GM18519 (cell line): ENCODE measurements around the gene PNMA8B.

Experiments
- ATAC-seq: cut with Tn5 transposase; IDR thresholded peaks from one replicate; pipeline ENCODE4 v1.9.1; 2021; ENCODE audit warnings: mild to moderate bottlenecking, moderate library complexity; ENCODE audit not compliant: unreplicated experiment, low FRiP score

Gene PNMA8B

GRCh38 chr19:46460981-46461380, 34.7 kb downstream of the PNMA8B start:
- no peak for ATAC-seq

DNA sequence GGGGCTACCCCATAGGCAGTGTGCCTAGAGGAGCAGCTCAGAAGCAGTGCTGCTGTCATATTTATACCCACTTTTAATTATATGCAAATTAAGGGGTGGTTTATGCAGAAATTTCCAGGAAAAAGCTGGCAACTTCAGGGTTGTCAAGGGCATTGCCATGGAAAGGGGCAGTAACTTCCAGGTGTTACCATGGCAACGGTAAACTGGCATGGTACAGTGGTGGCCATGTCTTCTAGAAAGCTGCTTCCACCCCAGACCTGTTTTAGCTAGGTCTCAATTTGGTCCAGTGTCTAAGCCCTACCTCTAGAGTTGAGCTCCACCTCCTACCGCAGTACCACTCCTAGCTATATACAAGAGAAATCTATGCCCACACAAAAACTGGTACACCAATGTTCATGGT, 35.6 kb downstream of the PNMA8B start:
- no peak for ATAC-seq

DNA sequence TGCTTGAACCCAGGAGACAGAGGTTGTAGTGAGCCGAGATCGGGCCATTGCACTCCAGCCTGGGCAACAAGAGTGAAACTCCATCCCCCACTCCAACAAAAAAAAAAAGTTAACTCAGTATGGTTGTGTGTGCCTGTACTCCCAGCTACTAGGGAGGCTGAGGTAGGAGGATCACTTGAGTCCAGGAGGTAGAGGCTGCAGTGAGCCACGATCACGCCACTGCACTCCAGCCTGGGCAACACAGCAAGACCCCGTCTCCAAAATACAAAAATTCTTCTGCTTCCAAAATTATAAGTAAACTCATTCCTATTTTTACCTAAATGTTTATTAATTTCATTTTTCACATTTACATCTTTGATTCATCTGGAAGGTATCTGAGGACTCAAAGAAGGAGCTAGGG, 38.7 kb downstream of the PNMA8B start:
- ATAC-seq: no peak

DNA sequence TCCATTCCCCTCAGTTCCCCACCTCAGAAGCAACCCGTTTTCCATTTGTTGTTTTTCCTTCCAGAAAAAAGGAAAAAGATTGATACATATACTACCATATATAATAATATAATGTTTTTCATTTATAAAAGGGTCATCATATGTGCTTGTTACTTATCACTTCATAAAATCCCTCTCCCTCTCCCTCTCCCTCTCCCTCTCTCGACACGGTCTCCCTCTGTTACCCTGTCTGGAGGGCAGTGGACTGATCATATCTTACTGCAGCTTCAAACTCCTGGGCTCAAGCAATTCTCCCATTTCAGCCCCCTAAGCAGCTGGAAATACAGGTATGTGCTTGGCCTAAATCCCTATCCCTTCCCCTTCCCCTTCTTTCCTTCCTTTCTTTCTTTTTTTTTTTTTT, 41.4 kb downstream of the PNMA8B start:
- ATAC-seq: no peak

DNA sequence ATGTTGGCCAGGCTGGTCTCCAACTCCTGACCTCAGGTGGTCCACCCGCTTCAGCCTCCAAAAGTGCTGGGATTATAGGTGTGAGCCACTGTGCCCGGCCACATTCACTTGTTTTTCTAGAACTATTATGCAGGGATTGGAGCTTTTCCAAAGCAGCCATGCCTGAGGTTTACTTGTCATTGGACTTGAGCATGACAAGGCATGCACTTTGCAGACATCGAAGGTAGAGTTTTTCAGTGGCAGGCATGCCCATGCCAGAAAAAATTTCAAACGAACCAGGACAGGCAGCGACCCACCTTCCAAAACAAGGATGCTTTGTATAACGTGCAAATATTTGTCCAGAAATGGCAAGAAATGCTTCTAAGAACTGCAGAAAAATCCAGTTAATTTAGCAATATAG, 42.0 kb downstream of the PNMA8B start:
- no peak for ATAC-seq

- no peak for ATAC-seq
Observed at GRCh38 chr19:46452186-46452585, 43.5 kb downstream of the PNMA8B start.

GRCh38 chr19:46451352-46451751, 44.3 kb downstream of the PNMA8B start:
- ATAC-seq: no peak

GRCh38 chr19:46450737-46451136, 44.9 kb downstream of the PNMA8B start:
- no peak for ATAC-seq

GRCh38 chr19:46449228-46449627, 46.4 kb downstream of the PNMA8B start:
- ATAC-seq: no peak

GRCh38 chr19:46448601-46449000, 47.1 kb downstream of the PNMA8B start:
- no peak for ATAC-seq

GRCh38 chr19:46447824-46448223, 47.8 kb downstream of the PNMA8B start:
- no peak for ATAC-seq

- ATAC-seq: no peak
Observed at GRCh38 chr19:46447006-46447405, 48.7 kb downstream of the PNMA8B start.

- no peak for ATAC-seq
Observed at GRCh38 chr19:46446021-46446420, 49.6 kb downstream of the PNMA8B start.

- ATAC-seq: no peak
Observed at GRCh38 chr19:46442808-46443450, 52.7 kb downstream of the PNMA8B start.

DNA sequence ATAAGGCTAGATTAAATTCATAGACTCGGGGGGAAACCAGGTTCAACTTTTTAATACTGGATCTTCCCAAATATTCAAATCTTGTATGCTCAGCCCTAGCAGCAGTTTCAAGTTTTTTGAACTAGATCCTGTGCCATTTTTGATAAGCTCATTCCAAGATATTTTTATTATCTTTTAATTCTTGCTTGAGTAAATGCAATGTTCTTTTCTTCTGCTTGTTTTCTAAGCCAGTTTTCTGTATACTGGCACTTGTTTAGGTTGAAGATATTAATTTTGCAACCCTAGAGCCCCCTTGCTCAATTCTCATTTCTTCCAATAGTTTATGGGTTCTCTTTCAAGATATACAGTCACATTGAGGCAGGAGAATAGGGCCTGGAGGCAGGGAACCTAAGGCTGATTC, 53.8 kb downstream of the PNMA8B start:
- ATAC-seq: no peak
